Activated T-cell treated with anti-CD3 and anti-CD28 coated beads for 24 hours (primary cell): ENCODE results near the gene CYGB.

Experiments
- DNase-seq: peaks from one replicate; pipeline ENCODE4 v3.0.0-alpha.2; 2020; ENCODE audit warnings: low read depth

CYGB gene

GRCh38 chr17:76550712-76551615 is 13.5 kb upstream of the CYGB start:
- DNase-seq, result no peak

- no peak for DNase-seq
Measured at GRCh38 chr17:76549539-76549938, 12.0 kb upstream of the CYGB start.

GRCh38 chr17:76549215-76549518 is 11.7 kb upstream of the CYGB start:
- no peak for DNase-seq

GRCh38 chr17:76548378-76549214 is 11.1 kb upstream of the CYGB start:
- DNase-seq, result no peak

GRCh38 chr17:76547642-76548202 is 10.2 kb upstream of the CYGB start:
- no peak for DNase-seq

- DNase-seq, result peak; percentile 45
Measured at GRCh38 chr17:76547183-76547641, 9.7 kb upstream of the CYGB start.

- no peak for DNase-seq
Measured at GRCh38 chr17:76546556-76547182, 9.2 kb upstream of the CYGB start.

GRCh38 chr17:76545918-76546555 is 8.5 kb upstream of the CYGB start:
- no peak for DNase-seq

- DNase-seq, result no peak
Measured at GRCh38 chr17:76544546-76545365, 7.2 kb upstream of the CYGB start.

- DNase-seq, result no peak
Measured at GRCh38 chr17:76543826-76544545, 6.5 kb upstream of the CYGB start.

- DNase-seq, result no peak
Measured at GRCh38 chr17:76543482-76543825, 5.9 kb upstream of the CYGB start.

GRCh38 chr17:76542984-76543383 is 5.5 kb upstream of the CYGB start:
- no peak for DNase-seq

- no peak for DNase-seq
Measured at GRCh38 chr17:76542566-76542971, 5.1 kb upstream of the CYGB start.

GRCh38 chr17:76541739-76542454 is 4.4 kb upstream of the CYGB start:
- DNase-seq, result no peak

- DNase-seq, result no peak
Measured at GRCh38 chr17:76540381-76541300, 3.1 kb upstream of the CYGB start.

- DNase-seq, result no peak
Measured at GRCh38 chr17:76539631-76540271, 2.2 kb upstream of the CYGB start, which contains the start of gene PRCD. Gene PRCD (plus strand): TSS chr17:76540044. CDS start chr17:76540142, 98 bp downstream.

- DNase-seq, result no peak
Measured at GRCh38 chr17:76538941-76539570, 1.5 kb upstream of the CYGB start.
